ENCODE data around the gene YTHDC2.

- TF ChIP-seq POU2F2 (IDR thresholded peaks at IDR 0.05; ENCODE audit: low read depth, low read length) (no peak), TAF1 (IDR thresholded peaks at IDR 0.05; ENCODE audit: low read depth, low read length) (no peak), POLR2A (IDR thresholded peaks at IDR 0.05; ENCODE audit: low read depth, low read length) (no peak)
Observed at GRCh38 chr5:113512341-113512740, 1.2 kb upstream of the YTHDC2 start.

All from GM12891 (cell line).